HL-60/S4 treated with retinoic acid at 250 ng/mL for 4 days and 3 days (cell line): ENCODE results near the gene GRID1.
"Not testable (repeated sequence)": the region's sequence is repeated elsewhere in the genome, so short reads cannot be mapped to it uniquely, and the experiment has no call there.

Experiments used
- in situ Hi-C: fragments of 300-500 bp; cut with MboI; formaldehyde crosslinking; loops from 2 replicates; pipeline ENCODE4 v1.7.0; 2022; ENCODE audit warnings: low sequenced_read_pairs

Gene GRID1

DNA sequence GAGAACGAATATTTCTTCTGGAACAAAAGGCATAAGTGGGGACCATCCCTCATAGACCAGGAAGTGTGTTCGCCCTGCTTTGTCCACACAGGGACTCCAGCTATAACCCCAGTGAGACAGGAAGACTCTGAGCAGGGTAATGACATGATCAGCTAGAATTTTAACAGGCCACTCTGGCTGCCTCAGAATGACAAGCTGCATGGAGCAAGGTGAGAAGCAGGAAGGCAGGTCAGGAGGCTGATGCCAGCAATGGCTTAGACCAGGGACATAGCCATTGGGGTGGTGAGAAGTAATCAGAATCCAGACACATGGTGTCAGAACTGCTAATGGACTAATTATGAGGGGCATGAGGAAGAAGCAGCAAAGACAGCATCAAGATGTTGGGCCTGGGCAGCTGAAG, 264.6 kb downstream of the GRID1 start:
- in situ Hi-C loops, result no loop called here

DNA sequence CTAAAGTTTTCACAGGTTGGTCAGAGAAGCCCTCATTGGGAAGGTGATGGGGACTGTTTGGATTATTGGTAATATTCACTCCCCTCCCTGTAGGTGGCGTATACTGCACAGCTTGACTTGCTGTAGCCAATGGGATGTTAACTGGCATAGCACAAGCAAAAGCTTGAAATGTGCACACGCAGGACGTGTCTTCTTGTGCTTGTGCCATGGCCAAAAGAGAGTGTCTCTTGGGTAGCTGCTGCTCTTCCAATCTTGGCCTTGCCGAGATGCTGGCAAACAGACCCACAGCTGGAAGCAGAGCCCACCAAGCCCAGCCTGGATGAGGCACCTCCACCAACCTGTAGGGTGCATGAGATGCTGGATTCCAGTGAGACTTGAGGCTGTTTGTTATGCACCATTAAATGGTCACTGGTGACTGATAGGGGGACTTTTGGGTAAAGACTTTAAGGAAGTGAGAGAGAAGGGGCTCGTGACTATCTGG, 266.0 kb downstream of the GRID1 start:
- in situ Hi-C loops, result no loop called here

DNA sequence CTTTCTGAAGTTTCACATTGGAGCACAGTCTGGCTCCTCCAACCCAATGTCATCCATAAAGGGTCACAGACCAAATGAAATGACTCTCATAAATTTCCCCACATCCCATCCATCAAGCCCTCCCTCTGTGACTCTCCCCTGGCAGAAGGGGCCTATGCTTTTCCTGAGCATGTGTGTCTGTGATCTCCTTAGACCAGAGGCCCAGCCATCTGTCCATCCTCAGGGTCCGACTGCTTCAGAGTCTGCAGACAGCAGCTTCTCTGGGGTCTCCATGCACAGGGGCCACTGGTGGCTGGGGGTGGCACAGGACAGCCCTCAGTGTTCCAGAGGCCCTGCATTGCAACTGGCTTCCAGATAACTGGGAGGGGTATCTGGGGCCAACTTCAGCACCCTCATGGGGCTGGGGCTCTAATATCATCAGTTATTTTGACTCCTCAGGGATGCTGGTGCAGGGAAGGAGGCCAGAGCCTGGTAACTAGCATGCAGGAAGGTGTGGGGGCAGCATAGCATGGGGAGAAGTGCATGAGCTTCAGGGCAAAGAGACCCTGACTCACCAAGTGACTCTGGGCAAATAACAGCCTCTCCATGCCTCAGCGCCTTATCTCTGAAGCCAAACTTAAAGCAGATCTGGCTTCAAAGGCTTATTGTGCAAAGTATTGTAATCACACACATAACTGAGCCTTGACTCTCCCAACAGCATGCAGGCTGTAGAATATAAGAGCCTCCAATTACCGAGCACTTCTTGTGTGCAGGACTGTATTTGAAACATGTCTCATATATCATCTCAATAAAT, 266.9 kb downstream of the GRID1 start:
- in situ Hi-C loops, result no loop called here

DNA sequence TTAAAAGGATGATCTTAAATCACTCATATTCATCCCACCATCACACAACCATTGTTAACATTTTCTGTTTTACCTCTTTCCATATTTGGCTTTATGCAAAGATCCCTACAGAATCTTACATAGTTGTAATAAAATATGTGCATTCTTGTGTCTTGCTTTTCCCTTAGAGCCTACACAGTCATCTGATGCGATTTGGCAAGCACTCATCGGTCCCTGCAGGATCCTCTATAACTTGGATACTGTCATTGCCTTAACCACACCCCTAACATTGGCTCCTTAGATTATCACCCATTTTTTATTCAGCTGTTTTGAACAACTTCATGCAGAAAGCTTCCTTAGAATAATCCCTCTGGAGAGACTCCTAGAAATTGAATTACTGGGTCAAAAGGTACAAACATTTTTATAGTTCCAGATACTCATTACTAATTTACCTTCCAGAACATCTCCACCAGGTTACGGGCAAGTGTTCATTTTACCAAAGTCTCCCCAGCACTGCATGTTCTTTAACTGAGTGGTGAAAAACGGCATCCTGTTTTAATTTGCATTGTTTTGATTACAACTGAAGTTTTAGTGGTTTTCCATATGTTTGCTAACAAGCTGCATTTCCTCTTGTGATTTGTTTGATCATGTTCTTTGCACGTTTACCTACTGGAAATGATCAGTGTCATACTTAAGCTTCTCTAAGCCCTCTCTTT, 268.3 kb downstream of the GRID1 start:
- in situ Hi-C loops, result no loop called here

DNA sequence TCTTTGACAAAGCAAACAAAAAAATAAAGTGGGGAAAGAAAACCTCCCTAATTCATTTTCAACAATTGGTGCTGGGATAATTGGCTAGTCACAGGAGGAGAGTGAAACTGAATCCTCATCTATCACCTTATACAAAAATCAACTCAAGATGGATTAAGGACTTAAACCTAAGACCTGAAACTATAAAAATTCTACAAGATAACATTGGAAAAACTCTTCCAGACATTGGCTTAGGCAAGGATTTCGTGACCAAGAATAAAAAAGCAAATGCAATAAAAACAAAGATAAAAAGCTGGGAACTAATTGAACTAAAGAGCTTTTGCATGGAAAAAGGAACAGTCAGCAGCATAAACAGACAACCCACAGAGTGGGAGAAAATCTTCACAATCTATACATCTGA, 271.5 kb downstream of the GRID1 start:
- in situ Hi-C loops, result not testable (repeated sequence)

DNA sequence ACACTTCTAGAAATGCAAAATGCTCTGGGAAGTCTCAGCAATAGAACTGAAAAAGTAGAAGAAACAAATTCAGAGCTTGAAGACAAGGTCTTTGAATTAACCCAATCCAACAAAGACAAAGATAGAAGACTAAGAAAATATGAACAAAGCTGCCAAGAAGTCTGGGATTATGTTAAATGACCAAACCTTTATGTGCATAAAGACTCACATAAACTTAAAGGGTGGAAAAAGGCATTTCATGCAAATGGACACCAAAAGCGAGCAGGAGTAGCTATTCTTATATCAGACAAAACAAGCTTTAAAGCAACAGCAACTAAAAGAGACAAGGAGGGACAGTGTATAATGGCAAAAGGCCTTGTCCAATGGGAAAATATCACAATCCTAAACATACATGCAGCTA, 274.3 kb downstream of the GRID1 start:
- in situ Hi-C loops, result not testable (repeated sequence)

DNA sequence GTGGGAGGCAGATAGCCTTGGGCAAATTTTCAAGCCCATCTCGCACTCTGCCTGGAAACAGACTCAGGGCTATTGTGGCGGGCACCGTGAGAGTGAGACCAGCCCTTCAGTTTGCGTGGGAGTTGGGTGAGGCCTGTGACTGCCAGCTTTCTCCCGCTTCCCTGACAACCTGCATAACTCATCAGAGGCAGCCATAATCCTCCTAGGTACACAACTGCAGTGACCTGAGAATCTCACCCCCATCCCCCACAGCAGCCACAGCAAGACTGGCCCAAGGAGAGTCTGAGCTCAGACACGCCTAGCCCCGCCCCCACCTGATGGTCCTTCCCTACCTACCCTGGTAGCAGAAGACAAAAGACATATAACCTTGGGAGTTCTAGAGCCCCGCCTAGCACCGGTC, 275.4 kb downstream of the GRID1 start:
- in situ Hi-C loops, result no loop called here

DNA sequence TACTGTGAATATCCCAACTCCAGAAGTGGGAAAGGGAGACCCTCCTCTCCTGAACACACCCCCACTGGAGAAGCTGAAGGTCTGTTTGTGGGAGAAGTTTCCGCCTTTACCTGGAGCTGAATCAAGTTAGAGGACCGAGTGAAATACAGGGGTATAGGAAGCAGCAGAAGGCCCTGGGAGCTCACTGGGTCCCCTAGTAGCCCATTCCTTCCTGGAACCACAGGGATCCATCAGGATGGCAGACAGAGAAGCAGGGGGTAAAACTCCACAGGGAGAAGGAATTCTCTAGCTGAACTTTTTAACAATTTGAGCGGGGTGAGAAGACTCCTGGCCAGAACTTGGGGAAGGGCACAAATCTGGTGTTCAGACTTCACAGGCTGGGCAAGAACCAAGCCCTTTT, 275.8 kb downstream of the GRID1 start:
- in situ Hi-C loops, result no loop called here

DNA sequence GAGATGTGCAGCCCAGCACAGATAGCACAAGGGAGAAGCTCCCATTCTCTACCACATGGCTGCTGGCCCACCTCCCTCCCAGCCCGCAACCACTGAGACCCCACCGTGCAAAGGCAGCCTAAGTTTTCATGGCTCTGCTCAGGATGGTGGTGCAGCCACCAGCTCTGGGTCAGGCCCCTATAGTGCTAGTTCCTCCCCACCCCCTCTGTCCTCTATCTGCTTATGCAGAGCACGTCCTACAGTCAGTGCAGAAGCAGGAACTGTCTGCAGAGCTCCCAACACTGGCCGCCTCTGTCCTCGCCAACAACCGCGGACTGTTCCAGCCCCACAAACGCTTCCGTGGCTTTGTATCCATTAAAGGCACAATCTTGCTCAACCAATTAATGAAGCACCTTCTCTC, 278.9 kb downstream of the GRID1 start:
- in situ Hi-C loops, result no loop called here

DNA sequence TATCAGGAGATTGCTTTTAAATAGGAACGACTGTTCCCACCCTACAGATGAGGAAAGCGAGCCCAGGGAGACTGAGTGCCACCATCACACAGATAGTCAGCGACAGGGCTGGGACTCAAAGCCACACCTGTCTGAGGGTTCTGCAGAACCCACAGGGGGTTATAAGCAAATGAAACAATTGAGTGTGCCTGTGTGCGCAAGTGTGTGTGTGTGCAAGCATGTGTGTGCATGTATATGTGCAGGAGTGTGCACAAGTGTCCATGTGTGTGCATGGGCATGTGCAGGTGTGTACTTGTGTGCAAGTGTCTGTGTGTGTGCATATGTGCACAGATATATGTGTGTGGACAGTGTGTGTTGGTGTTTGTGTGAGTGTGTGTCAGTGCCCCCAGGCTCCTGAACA, 280.2 kb downstream of the GRID1 start:
- in situ Hi-C loops, result no loop called here

DNA sequence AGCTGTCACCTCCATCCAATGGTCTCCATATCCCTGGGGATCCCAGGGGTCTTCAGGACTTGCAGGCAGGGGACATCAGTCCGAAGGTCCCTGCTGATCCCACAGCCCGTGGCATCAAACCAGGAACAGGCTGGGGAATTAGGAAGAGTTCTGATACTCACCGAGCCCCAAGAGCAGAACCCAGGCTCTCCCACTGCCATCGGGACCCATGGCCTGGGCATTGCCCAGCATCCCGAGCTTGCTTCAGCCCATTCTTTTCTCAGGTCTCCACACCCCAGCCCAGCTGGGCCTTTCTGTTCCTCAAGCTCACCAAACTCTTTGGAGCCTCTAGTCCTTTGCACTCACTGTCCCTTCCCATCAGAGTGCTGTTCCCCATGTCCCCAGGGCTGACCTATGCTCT, 280.9 kb downstream of the GRID1 start:
- in situ Hi-C loops, result no loop called here

DNA sequence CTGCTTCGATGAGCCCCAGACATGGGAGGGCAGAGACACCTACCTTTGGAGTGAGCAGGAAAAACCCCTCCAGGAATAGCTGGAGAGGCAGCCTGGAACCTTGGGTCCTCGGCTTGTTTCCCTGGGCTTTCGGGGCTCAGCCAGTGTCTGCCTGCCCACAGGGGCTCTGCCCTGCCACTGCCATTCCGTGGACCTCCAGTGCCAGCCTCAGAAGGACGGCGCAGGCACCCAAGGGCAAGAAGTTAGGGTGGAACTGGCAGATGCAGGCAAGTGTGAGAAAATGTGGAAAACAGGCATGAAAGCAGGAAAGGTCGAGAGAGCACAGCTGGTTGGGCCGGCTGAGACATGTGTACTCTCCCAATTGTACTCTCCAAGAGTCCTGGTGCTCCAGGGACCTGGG, 281.5 kb downstream of the GRID1 start:
- in situ Hi-C loops, result no loop called here

DNA sequence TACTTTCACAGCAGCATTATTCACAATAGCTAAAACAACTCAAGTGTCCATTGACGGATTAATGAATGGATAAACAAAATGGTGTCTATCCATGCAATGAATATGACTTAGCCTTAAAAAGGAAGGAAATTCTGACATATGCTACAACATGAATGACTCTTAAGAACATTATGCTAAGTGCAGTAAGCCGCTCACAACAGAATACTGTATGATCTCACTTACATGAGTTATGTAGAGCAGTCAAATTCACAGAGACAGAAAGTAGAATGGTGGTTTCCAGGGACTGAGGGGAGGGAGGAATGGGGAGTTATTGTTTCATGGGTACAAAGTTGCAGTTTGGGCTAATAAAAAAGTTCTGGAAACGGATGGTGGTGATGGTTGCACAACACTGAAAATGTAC, 282.0 kb downstream of the GRID1 start:
- in situ Hi-C loops, result no loop called here

DNA sequence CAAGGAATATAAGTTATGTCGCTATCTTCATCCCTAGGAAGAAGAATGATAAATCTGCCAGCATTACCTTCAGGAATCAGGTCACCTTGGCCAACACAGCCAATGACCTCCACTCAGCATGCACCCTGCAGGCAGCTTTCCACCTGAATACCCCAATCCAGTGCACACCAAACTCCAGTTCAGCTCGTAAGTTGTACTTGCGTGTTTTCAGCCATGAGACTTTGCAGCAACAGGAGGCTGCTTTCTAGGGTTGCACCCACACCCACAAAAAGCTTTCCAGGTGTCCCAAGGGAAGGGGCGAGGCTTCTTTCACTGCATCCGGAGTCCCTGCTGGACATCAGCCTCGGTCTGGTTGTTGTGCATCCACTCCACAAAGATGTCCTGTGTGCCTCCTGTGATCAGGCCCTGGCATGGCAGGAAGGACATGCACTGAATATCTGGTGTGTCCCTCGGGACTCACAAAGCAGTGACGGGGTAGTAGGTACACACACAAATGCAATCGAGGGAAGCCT, 282.9 kb downstream of the GRID1 start:
- in situ Hi-C loops, result no loop called here

DNA sequence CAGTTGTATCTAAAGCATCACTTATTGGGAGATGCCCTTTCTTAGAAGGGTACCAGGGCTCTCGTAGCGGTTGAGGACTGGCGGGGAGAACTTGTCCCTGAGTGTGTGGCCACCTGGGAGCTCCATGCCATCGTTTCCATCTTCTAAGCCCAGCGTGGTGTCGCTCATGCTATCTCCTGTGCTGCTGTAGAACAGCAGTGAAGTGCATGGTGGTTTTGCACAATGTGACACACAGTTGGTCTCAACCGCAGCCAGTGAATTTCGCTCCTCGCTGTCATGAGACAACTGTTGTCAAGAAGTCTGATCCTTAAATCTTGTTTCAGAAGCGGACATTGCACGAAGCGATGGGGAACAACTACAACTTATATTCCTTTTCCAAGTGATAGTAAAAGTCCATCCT, 283.4 kb downstream of the GRID1 start:
- in situ Hi-C loops, result no loop called here

DNA sequence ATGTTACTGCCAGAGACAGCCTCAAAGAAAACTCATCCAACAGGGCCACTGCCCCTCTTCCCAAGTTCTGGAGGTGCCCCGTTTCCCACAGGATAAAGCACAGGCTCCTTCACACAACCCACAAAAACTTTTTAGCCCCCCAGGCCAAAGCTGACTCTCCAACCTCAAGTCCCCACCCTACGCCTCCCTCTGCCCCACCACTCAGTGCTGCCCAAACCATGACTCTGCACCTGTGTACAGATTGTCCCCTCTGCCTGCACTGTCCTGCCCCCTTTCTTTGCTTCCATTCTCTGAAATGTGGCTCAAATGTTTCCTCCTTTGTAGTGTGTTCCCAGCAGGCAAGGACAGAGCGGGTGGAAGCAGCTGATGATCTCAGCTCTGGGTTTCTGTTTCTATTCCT, 284.0 kb downstream of the GRID1 start:
- in situ Hi-C loops, result no loop called here

DNA sequence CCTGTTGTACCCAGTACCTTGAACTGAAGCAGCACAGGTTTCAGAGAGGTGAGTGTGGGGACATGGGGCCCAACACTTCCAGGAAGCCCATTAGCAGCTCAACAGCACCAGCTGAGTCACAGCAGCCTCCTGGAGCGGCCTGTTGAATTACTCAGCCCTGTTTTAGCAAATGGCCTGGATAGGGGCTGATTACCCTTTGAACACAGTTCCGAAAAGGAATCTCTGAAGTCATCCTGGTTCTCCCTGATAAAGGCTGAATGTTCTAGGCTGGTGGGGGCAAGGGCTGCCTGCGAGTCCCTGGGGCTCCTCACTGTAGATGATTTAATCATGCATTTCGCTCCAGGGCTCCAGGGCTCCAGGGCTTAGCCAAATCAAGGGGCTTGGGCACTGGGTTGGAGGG, 287.5 kb downstream of the GRID1 start:
- in situ Hi-C loops, result no loop called here

DNA sequence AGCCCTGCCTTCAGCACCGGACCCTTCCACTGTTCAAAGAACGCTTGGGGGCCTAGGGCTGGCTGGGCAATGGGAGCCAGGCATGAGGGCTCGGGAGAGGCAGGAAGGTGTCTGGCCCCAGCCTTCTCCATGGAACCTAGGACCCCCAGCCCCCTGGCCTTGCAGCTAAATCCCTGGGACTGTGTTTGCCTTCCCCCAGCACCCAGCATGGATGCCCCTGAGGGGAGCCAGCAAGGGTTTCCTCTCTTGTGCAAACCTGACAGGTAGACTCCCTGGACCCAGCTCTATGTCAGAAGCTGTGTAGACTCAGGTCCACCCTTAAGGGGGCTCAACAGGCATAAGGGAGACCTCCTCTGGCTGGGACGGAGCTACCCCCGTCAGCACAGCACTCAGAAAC, 288.0 kb downstream of the GRID1 start:
- in situ Hi-C loops, result no loop called here

DNA sequence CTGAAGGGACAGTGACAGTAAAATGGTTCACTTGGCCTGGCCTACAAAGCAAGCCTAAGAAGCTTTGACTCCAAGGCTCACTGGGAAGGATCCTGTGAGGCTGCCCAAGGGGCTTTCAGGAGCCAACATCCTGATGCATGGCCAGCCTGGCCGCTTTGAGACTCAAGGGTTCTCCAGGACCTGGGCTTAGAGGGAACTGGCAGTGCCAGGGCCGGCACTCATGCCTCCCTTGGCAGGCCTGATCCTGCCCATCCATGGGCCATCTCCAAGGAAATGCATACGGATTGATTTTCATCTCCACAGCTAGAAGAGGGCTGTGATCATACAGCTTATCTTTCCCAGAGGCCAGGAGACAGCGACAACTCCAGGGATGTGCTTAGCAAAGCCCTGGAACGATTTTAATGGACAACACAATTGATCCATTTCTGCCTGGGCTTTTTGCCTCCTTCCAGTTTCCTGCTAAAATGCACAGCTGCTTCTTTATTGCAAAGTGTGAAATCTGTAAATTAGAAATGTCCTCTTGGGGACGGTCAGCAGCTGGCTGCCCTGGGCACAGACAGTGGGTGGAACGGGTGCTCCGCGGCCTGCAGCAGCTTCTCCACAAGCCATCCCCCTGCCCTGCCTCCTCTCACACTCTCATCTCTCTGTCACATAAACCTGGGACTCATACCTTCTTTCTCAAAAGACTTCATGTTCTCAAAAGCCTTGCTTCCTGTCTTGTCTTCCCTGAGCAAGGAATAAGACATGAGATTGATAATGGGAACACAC, 288.5 kb downstream of the GRID1 start:
- in situ Hi-C loops, result no loop called here

DNA sequence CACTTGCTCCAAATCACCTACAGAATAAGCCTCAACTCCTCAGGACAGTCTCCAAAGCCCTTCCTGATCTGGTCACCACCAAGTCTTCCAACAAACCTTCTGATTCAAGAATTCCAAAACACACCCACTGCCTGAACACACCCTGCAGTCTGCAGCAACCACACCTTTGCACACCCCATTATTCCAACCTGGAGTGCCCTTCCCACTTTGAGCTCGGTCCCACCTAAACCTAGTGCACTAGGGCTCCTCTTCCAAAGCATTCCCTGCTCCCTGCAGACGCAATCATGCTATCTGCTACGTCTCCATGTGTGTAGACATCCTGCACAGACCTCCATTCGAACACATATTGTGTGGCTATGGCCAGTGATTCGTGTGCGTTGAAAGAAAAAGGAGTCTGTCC, 289.3 kb downstream of the GRID1 start:
- in situ Hi-C loops, result no loop called here

DNA sequence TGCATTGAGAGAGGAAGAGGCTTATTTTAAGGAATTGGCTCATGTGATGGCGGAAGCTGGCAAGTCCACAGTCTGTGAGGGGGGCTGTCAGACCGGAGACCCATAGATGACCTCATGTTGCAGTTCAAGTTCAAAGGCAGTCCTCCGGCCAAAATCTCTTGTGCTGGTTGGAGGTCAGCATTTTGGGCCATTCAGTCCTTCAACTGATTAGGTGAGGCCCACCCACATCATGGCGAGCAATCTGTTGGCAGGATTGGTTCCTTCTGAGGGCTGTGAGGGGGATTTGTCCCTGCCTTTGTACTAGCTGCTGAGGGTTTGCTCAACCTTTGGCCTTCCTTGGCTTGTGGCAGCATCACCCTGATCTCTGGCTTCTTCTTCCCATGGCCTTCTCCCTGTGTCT, 290.1 kb downstream of the GRID1 start:
- in situ Hi-C loops, result not testable (repeated sequence)

DNA sequence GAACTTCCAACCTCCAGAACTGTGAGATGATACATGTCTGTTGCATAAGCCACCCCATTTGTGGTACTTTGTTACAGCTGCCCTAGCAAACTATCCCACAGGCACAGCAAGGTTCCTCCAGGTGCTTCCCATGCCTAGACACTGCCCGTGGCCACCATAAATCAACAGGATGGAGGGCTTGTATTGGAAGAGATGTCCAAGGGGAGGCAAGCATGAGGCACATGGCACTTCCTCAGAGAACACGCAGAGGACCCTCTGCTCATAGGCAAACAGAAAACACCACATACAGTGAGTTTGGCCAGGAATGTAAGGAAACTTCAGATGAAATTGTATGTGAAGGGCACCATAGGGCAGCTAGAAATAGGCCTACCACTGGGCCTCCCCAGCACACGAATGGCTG, 291.1 kb downstream of the GRID1 start:
- in situ Hi-C loops, result no loop called here
